GM12875 (cell line): Measurements from ENCODE around the gene FOXD4L3.
"Not testable (repeated sequence)": the region's sequence is repeated elsewhere in the genome, so short reads cannot be mapped to it uniquely, and the experiment has no call there.

Source experiments
- H3K4me3 ChIP-seq: one replicate; pipeline ENCODE4 v1.5.1; 2011; ENCODE audit warnings: low read depth, low read length, control low read depth

The FOXD4L3 gene

DNA sequence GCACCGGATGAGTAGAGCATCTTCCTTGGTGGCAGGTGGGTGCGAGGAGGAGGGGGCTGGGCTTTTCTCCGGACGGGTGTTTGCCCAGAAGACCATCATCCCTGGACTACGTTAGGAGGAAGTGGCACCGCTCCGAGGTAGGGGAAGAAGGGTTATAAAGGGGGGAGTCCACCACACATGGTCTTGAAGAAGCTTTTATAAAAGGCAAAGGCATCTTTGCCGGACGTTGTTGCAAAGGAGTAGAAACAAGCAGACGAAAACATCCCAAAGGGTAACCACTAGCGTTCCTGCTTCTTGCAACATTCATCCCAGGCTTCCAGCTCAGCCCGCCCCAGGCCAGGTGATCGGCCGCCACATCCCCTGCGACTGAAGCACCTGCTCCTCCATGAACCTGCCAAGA lies at the start of gene FOXD4L3:
TSS of gene FOXD4L3 (plus strand) at position 301 of the 400 bp plus-strand sequence. CDS start at position 386, 85 bp downstream.
- not testable (repeated sequence) for H3K4me3 ChIP-seq

DNA sequence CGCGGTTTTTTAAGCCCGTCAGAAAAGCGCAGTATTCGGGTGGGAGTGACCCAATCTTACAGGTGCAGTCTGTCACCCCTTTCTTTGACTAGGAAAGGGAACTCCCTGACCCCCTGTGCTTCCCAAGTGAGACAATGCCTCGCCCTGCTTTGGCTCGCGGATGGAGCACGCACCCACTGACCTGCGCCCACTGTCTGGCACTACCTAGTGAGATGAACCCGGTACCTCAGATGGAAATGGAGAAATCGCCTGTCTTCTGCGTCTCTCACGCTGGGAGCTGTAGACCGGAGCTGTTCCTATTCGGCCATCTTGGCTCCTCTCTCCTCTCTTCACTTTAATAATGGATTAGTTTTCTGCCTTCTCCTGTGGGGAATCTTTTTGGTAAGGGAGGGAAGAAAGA lies 21.6 kb upstream of the FOXD4L3 start:
- H3K4me3 ChIP-seq, result not testable (repeated sequence)

DNA sequence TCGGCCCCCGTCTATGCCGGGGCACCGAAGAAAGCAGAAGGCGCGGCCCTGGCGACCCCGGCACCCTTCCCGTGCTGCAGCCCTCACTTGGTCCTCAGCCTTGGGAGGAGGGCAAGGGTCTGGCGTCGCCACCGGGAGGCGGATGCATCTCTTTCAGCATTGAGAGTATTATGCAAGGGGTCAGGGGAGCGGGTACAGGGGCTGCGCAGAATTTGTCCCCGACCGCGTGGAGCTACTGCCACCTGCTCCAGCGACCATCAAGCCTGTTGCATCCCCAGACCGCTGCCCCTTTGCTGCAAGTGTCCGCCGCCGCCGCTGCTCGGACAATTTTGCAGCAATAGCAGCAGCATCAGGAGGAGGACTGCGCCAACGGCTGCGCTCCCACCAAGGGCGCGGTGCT lies 1.1 kb downstream of the FOXD4L3 start:
- H3K4me3 ChIP-seq, result not testable (repeated sequence)

DNA sequence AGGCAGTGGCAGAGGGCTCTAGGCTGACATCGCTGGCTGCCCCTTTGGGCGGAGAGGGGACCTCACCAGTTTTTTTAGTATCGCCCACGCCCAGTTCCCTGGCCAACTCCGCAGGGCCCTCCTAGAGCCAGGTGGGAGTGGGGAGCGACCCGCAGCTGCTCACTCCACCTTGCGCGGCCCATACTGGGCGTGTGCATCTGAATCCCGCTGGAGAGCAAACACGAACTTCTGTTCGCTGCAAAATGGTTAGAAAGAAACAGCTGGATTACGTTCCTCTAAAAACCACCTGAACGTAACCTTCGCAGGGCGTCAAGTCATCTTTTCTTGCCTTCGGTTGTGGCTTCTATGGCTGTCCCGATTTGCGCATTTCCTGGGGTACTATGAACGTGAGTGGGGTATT lies 1.5 kb downstream of the FOXD4L3 start:
- not testable (repeated sequence) for H3K4me3 ChIP-seq

DNA sequence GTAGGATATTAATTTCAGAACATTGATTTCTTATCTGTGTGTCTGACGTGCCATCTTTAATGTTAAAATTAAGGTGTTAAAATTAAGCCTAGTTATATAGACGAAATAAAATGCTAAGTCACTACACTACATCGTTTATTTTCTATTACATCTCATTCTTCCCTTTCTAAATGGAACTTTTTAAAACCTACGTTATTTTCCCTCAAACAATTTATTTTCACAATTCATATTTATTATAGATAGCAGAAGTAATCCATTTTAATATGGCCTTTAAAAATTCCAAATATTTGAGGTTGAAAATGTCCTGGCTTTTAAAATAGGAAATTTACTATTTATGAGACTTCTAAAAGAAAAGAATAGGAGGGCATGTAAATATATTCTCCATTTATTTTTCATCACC lies 2.1 kb downstream of the FOXD4L3 start:
- not testable (repeated sequence) for H3K4me3 ChIP-seq

DNA sequence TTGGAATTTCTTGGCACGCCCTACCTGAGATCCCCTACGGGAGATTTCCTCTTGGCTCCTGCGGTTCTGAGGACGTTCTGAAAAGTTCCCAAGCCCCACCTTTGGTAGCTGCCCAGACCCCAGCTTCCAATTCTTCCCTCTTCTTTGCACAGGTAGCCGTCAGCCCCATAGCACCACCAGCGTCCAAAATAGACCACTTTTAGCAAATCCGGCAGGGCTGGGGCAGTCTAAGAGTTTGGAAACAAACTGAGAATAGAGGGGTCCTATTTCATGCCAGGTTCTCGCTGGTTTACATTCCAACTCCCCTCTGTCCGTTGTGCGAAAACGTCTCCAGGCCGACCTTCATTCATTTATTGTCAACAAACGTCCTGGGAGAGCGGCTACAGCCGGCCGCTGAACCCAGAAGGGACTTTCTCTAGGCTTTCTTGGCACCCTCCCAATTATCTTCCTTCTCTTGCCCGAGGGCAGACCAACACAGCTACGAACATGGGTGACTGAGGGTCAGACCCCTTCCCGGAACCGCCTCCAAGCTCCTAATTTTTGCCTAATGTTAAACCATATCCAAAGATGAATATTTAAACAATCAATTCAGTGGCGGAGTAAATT lies 3.1 kb downstream of the FOXD4L3 start:
- H3K4me3 ChIP-seq, result not testable (repeated sequence)

DNA sequence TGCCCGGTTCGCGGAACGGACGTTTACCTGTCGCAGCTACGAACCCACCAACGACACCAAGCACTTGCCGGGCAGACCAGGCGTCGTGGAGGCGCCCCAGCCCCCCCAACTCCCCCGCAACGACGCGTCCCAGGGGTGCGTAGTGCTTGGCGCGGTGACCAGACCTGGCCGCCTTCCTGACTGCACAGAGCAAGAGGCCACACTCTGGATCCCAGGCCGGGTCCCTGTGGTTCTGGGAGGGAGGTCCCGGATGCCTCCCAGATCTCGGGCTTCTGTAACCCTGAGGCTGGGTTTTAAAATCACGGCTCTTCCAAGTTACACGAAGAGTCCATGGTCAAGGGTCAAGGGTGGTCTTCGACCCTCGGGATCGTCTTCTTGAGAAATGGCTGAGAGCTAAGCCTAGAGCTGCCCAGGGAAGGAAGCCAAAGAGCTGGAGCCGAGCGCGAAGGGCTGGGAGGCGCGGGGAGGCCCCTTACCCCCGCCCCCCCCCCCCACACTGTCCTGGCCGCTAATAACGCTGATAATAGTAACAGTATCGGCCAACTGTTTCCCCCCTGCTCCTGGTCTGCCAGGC lies 3.8 kb downstream of the FOXD4L3 start:
- not testable (repeated sequence) for H3K4me3 ChIP-seq

DNA sequence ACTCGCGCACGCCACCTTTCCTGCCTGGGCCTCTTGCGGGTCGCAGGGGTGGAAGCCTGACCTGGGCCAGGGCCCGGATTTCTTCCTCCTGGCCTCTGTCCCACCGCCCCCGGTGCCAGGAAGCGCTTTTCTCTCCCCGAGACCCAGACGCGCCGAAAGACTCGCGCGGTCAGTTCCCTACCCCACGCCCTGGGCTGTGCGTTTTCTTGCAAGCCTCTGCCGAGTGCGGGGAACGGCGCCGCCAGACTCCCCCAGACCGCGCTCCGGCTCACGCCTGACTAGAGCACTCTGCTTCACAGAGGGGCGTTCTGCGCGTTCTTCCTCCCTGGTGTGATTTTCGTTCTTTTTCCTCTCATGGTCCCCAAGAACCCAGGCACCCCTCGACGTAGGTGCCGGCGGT lies 4.5 kb downstream of the FOXD4L3 start:
- H3K4me3 ChIP-seq, result not testable (repeated sequence)

DNA sequence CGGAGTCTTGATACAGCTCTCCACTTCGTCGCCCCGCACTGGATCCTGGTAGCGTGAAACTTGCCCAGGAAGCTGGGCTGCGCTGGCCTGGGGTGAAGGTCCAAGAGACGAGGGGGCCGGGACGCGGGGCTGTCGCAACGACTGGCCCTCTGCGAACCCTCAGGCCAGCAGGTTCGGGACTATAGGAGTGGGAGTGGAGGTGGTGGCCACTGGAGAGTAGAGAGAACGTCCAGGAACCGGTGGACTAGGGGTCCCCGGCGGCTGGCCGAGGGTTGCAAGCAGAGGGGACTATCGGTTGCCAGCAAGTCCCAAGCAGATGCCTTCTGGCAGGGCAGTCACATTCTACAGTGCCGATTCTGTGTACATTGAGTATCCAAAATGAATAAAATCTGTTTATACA lies 5.0 kb downstream of the FOXD4L3 start:
- H3K4me3 ChIP-seq, result not testable (repeated sequence)

DNA sequence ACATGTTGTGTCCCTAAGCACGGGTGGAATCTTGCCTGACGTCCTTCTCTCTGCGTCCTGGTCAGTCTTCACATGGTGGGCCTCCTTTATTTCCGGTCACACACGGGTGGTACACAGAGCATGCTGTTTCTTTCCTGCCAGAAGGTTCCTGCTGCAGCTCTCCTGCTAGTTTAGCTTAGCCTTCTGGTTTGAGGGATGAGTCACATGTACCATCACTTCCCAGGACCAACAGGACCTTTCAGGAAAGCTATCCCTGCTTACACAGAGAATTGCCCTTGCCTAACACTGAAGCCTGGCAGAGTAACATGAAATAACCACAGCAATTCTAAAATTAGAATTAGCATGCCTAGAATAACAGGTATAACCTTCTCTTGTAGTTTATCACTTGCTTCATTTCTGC lies 8.5 kb downstream of the FOXD4L3 start:
- H3K4me3 ChIP-seq, result not testable (repeated sequence)

DNA sequence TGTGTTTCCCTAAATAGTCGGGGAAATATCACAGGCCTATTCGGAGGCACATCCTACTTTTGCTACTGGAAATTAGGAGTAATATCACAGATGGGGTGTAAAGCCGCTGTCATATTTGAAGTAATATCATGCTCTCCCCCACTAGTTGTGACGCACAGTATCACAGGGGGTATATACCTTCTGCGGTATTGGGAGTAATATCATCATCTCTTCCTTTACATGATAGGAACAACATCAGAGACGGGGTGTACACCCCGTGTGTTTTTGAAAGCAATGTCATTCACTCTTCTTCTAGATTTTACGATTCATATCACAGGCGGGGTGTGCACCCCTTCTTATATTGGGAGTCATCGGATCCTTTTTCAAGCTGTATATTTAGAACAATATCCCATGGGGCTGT lies 15.5 kb downstream of the FOXD4L3 start:
- H3K4me3 ChIP-seq, result not testable (repeated sequence)

DNA sequence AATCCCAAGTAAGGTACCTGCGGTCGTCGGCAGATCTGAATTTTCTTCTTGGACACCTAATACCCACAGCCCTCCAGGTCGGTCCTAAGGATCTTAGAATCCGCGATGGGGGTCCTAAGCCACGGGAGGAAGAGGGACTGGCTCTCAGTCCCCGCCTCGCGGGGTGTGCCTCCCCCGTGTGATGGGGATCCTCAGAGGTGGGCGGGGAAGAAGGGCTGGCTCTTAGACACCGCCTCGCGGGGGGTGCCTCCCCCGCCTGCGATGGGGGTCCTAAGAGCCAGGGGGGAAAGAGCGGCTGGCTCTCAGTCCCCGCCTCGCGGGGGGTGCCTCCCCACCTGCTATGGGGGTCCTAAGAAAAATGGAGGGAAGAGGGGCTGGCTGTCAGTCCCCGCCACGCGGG lies 21.1 kb downstream of the FOXD4L3 start:
- not testable (repeated sequence) for H3K4me3 ChIP-seq

DNA sequence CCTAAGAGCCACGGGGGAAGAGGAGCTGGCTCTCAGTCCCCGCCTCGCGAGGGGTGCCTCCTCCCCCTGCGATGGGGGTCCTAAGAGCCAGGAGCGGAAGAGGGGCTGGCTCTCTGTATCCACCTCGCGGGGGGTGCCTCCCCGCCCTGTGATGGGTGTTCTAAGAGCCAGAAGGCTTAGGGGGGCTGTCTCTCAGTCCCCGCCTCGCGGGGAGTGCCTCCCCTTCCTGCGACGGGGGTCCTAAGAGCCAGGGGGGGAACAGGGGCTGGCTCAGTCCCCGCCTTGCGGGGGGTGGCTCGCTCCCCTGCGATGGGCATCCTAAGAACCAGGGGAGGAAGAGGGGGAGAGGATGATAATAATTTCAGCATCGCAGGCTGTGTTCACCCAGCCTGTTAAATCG lies 21.9 kb downstream of the FOXD4L3 start:
- H3K4me3 ChIP-seq, result not testable (repeated sequence)

DNA sequence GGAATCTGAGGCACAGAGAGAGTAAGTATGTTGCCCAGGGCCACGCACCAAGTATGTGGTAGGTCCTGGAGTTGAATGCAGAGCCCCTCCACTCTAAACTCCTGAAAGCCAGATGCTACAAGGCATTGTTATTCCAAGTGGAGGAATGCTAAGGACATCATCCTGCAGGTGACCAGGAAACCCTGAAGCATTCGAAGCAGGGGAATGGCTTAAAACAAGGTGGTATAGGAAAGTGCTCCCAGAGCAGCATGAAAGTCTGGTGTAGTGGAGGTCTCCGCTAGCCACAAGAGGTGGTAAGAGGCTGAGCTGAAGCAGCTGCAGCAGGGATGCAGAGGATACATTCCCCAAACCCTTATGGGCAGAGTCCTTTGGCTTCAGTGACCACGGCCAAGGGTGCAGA lies 26.4 kb downstream of the FOXD4L3 start:
- H3K4me3 ChIP-seq, result not testable (repeated sequence)

DNA sequence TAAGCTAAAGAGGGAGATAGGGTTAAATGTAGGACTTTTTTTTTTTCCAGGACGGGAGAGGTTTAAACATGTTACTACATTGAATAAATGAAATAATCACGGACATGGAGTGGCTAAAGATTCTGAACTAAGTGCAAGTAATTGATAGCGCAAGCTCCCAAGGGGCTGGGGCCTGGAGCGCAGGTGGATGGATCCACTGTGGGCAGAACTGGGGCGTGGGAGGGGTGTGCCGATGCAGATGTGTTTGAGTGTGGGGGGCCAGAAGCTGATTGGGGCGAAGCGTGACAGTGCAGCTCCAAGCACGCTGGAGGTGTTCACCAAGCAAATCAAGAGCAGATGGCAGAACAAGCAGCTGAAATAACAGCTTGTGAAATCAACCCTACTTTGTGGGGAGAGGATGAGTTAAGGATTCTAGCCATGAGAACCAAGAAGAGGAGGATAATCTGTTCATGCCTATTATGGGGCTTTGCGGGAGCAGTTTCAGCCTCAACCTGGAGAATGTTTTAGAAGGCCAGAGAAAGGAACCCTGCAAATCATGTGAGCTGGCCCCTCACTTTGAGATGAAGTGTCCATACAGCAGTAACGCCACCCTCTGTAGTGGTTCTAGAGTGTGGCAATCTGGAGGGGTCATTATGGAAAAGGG lies 28.0 kb downstream of the FOXD4L3 start:
- not testable (repeated sequence) for H3K4me3 ChIP-seq

DNA sequence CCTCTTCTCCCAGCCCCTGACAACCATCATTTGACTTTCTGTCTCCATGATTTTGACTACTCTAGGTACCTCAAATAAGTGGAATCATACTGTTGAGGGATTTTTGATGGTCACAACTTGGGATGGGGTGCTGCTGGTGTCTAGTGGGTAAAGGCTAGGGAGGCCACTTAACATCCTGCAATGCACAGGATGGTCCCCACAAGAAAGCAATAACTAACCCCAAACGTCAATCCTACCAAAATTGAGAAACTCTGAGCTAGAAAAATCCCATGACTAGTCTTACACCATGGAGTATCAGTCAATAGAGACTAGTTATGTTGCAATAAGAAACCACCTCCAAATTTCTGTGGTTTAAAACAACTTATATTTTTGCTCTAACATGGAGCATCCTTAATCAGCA lies 29.5 kb downstream of the FOXD4L3 start:
- H3K4me3 ChIP-seq, result not testable (repeated sequence)

DNA sequence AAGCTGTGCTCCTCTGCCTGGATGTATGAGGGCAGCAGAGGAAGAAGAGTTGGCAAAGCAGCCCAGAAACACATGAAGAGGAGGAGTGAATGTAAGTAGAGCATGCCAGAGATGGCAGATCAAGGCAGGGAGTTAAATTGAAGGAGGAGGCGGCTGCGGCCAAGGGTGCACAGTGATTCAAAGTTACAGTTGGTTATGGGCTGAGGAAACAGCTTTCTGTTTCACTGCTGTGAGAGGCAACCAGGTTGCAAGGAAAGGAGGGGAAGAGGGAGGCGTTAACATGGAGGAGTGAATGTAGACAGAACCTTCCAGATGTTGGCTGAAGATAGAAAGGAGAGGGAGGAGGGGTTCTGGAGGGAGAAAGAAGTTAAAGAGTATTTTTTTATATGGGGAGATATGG lies 33.3 kb downstream of the FOXD4L3 start:
- not testable (repeated sequence) for H3K4me3 ChIP-seq

DNA sequence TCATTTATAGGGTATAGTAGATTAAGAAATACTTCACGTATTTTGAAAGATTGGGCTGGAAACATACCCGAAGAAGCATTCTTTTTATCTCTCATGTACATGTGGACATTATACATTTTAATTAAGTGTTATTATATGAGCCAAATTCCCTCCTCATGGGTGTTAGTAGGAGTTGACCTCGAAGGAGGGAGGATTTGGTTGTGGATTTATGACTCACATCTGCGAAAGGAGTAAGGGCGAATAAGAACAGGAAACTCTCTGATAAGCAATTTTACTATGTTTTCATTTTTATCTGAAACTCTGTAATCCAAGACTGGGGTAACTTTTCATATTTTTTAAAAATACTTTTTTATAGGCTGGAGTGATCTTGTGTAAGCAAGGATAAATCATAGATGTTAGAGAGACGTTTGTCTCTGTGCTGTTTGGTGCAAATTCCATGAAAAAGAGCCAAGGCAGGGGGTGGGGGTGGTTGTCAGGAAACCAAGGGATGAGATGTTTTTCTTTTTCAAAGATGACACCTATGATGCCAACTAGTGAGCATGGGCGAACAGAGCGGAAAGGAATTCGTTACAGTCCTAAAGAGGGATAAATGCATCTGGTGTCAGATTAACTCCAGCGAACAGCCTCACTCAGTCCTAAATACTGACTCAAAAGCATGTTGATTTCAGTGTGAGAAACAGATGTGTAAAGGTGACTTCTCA lies 34.1 kb downstream of the FOXD4L3 start:
- not testable (repeated sequence) for H3K4me3 ChIP-seq

DNA sequence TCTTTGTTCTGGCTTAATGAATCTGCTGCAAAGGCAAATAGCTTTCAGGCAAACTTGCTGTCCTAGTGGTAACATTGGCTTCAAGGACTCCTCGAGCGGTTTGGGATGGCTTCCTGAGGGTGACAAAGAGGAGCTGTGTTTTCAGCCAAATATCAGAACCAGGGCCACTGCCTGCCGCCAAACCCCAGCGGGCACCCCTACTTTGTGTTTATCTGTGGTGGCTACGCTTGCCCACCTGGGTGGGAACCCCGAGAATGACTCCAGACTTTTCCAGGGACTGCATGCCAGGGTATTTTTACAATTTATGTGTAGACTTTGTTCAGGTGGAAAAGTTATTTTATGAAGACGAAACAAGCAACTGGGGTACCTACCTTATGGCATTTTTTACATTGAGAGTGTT lies 35.3 kb downstream of the FOXD4L3 start:
- H3K4me3 ChIP-seq, result not testable (repeated sequence)

DNA sequence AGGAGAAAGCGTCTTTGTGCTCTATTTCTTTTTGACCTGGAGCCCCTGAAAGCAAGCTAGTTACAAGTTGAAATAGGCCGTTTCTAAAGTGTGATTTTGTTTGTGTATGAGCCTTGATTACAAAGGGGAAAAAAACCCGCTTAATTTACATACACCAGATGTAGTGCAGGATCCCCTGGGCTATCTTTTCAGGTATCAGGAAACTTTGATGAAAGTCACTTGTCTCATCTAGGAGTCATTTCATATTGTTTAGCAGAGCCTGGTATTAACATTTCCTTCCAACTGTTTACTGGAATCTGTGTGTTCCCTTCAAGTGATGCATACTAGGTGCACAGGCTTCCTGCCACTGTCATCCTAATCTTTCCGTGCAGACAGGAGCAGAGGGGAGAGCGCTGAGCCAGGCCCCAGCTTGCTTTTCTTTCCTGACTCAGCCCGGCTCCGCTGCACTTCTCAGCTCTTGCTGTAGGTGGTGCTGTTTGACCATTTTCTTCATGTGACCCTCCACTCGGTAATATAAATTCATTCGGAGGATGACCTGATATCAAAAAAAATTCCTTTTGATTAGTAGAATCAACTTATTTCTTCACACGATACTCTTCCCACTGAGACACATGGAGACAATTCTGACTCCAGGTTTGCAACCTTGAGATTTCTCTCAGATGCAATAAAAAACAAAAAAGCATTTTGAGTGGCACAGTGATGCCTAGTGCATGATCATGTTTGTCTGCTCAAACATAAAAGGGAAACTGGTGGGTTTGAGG lies 39.8 kb downstream of the FOXD4L3 start:
- not testable (repeated sequence) for H3K4me3 ChIP-seq

DNA sequence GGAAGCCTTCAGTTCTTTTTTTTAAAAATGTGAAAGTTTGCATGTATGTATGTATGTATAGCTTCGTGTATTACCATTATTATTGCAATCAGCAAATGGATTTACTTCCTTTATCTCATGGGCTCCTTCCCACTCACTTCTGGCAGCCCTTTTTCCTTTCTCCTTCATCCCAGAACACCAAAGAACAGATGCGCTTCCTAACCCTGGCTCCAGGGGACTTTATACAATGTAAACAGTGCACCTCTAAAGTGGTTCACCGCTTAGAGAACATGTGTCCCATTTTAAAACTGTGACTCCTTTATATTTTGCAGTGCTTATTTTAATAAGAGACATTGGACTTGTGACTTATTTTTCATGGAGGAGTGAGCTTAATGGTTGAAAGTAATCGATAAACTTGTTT lies 40.6 kb downstream of the FOXD4L3 start:
- H3K4me3 ChIP-seq, result not testable (repeated sequence)
